ENCODE data around the gene NEURL1. TPM values are rescaled to one million over a fixed set of nuclear protein-coding genes. Genes with fewer than 3 reads are reported as not detected.

The NEURL1 gene
- total RNA-seq, 3 donors from 2014 or later (not counting 1 experiment from before 2014, with no cell fraction given) = 0.95 to 8.5 (median 1.5) TPM

DNA sequence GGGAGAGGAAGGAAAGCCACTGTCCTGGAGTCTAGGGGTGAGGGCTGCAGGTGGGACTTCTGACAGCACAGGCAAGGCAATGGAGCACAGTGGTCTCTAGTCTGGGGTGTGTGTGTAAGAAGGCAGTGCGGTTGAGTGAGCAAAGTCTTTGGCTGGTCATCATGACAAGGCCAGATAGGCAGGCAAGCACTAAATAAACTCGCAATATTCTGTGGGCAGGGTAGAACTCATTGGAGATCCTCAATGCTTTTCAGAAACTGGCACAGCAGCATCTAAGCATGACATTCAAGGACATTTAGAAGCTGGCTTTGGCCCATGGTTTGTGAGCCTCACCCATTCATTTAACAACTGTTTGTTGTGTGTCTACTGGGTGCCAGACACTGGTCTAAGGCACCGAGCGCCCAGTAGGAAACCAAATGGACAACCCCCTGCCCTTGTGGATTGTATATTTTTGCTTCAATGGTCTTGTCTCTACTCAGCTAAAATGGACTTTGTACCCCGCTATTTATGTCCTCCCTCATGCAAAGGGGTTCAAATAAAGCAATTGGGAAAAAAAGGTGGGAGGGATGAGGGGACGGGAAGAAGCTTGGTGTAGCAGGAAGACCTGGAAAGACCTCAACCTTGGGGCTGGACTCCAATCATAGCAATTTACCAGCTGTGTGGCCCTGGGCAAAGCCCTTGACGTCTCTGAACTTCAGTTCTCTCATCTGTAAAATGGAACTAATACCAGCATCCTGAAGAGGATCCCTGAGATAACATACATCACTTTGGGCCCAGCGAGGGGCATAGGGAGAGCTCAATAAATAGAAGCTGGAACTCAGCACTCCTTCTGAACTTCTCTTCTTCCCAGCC lies 116.0 kb downstream of the NEURL1 start:
- Mint-ChIP-seq H3K4me3 (no peak overlapping the region), H3K27me3 (ENCODE audit: low read depth in 2 of 2) (no peaks in the 10 kb centered on the region), H3K4me1 (no peaks in the 10 kb centered on the region), H3K27ac (no peak overlapping the region), H3K36me3 (no peaks in the 10 kb centered on the region), H3K9me3 (no peaks in the 10 kb centered on the region)
- Histone ChIP-seq H3K4me3 (ENCODE audit: low read length) (no peak overlapping the region), H3K27me3 (ENCODE audit: control insufficient read depth, insufficient read depth, low read length) (no peaks in the 10 kb centered on the region), H3K27ac (ENCODE audit: low read length) (no peak overlapping the region), H3K9me3 (ENCODE audit: control insufficient read depth, insufficient read depth, low read length) (no peaks in the 10 kb centered on the region), H3K36me3 (ENCODE audit: control insufficient read depth, insufficient read depth, low read length) (no peaks in the 10 kb centered on the region), H3K4me1 (ENCODE audit: control insufficient read depth, insufficient read depth, low read length) (no peaks in the 10 kb centered on the region)
- WGBS (ENCODE audit: insufficient coverage) = 93% methylated on average over 8 of the region's 8 CpGs
- TF ChIP-seq, protein P1, sequence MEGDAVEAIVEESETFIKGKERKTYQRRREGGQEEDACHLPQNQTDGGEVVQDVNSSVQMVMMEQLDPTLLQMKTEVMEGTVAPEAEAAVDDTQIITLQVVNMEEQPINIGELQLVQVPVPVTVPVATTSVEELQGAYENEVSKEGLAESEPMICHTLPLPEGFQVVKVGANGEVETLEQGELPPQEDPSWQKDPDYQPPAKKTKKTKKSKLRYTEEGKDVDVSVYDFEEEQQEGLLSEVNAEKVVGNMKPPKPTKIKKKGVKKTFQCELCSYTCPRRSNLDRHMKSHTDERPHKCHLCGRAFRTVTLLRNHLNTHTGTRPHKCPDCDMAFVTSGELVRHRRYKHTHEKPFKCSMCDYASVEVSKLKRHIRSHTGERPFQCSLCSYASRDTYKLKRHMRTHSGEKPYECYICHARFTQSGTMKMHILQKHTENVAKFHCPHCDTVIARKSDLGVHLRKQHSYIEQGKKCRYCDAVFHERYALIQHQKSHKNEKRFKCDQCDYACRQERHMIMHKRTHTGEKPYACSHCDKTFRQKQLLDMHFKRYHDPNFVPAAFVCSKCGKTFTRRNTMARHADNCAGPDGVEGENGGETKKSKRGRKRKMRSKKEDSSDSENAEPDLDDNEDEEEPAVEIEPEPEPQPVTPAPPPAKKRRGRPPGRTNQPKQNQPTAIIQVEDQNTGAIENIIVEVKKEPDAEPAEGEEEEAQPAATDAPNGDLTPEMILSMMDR (IDR thresholded peaks at IDR 0.05) = no peak
- ATAC-seq = no peak
- DNase-seq = no peak
- intact Hi-C loops (cut with micrococcal nuclease) = no loop called here

DNA sequence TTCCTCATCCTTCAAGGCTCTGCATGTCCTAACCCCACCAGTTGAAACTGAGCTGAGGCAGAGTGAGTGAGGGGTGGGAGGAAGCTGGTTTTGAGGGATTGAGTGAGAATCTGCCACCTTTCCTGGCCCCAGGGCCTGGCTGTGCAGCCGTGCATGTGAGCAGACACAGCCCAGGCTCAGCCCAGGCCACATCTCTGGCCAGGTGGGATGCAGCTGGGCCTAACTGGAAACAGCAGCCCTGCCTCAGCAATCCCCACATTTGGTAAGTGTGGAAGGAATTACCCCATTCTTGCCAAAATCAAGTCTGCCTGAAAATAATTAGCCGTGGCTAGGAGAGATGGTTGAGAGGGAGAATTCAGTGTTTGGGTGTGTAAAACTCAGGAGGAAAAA lies 116.6 kb downstream of the NEURL1 start:
- no peaks in the 10 kb centered on the region for H3K27me3 ChIP-seq (ENCODE audit: control insufficient read depth, insufficient read depth, low read length)
- no peaks in the 10 kb centered on the region for H3K9me3 ChIP-seq (ENCODE audit: control insufficient read depth, insufficient read depth, low read length)
- H3K4me3 Mint-ChIP-seq = no peak overlapping the region
- no peaks in the 10 kb centered on the region for H3K4me1 Mint-ChIP-seq
- H3K4me3 ChIP-seq (ENCODE audit: low read length) = no peak overlapping the region
- no peak for DNase-seq
- H3K36me3 Mint-ChIP-seq = no peaks in the 10 kb centered on the region
- H3K27me3 Mint-ChIP-seq (ENCODE audit: low read depth in 2 of 2) = no peaks in the 10 kb centered on the region
- no peaks in the 10 kb centered on the region for H3K9me3 Mint-ChIP-seq
- no peak overlapping the region for H3K27ac ChIP-seq (ENCODE audit: low read length)
- WGBS (ENCODE audit: insufficient coverage) = 71% methylated on average over 2 of the region's 2 CpGs
- no peaks in the 10 kb centered on the region for H3K4me1 ChIP-seq (ENCODE audit: control insufficient read depth, insufficient read depth, low read length)
- ATAC-seq = no peak
- TF ChIP-seq, protein P1 (IDR thresholded peaks at IDR 0.05) = no peak
- no peak overlapping the region for H3K27ac Mint-ChIP-seq
- no peaks in the 10 kb centered on the region for H3K36me3 ChIP-seq (ENCODE audit: control insufficient read depth, insufficient read depth, low read length)
- intact Hi-C loops (cut with micrococcal nuclease) = no loop called here

DNA sequence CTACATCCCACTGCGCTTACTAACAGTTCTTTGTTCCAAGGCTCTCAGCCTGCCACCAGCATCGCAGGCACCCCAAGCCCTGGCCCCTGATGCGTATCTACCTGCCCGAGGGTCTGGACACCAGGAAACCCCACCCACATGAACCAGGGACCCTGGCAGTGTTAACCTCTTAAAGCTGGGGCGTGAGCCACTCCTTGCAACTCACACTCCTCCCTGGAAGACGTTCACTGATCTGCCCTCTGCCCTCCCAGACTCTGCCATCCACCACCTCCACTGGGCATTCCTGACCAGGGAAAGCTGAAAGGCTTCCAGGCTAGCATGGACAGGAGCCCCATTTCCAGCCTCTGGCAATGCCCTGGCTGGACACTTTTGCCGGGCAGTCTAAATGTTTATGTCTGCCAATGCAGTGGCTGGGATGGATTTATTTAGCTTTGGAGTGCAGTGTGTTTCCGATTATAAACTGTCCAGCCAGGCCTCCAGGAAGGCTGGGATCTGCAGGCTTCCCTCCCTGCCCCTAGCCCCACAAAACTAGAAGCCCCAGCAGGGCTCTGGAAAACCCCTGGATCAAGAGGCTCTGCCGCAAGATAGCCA lies 117.5 kb downstream of the NEURL1 start:
- H3K4me1 Mint-ChIP-seq = no peaks in the 10 kb centered on the region
- ATAC-seq (no peak), DNase-seq (no peak)
- 83% methylated on average over 9 of the region's 9 CpGs for WGBS (ENCODE audit: insufficient coverage)
- intact Hi-C loops (cut with micrococcal nuclease) = no loop called here
- Histone ChIP-seq H3K27me3 (ENCODE audit: control insufficient read depth, insufficient read depth, low read length) (no peaks in the 10 kb centered on the region), H3K36me3 (ENCODE audit: control insufficient read depth, insufficient read depth, low read length) (no peaks in the 10 kb centered on the region), H3K4me1 (ENCODE audit: control insufficient read depth, insufficient read depth, low read length) (no peaks in the 10 kb centered on the region), H3K27ac (ENCODE audit: low read length) (no peak overlapping the region), H3K4me3 (ENCODE audit: low read length) (no peak overlapping the region), H3K9me3 (ENCODE audit: control insufficient read depth, insufficient read depth, low read length) (no peaks in the 10 kb centered on the region)
- no peak overlapping the region for H3K27ac Mint-ChIP-seq
- H3K36me3 Mint-ChIP-seq = no peaks in the 10 kb centered on the region
- TF ChIP-seq, protein P1 (IDR thresholded peaks at IDR 0.05) = no peak
- no peak overlapping the region for H3K4me3 Mint-ChIP-seq
- H3K9me3 Mint-ChIP-seq = no peaks in the 10 kb centered on the region
- H3K27me3 Mint-ChIP-seq (ENCODE audit: low read depth in 2 of 2) = no peaks in the 10 kb centered on the region

Measured in natural killer cell (primary cell).